Measurements from ENCODE around the gene SCEL.

- no peak for TF ChIP-seq POLR2A (IDR thresholded peaks at IDR 0.05; ENCODE audit: low read length)
- no peak for TF ChIP-seq GATA1 (IDR thresholded peaks at IDR 0.05; ENCODE audit: low read depth, low read length)
Observed at GRCh38 chr13:77506874-77507273, 28.6 kb upstream of the SCEL start.
